ENCODE results near the gene GEMIN5. TPM values are rescaled to one million over a fixed set of nuclear protein-coding genes. Genes with fewer than 3 reads are reported as not detected.

GEMIN5 gene
- total RNA-seq, 1 donor from 2014 or later = 14.8 TPM

DNA sequence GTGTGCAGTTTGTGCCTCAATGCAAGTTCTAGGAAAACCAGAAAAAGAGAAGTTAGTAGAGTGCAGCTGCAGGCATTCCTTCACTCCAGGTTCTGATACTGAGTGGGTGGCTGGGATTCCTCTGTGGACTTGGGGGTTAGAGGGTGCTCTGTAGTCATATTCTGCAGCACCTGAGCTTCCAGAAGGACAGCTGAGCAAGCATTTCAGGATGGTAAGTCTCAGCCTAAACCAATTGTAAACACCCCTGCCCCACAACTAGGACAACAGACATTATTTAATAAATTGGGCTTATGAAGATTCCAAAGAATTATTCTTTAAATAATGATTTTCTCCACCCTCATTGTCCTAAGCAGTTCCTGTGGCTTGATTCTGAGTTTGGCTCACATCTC is 96.7 kb downstream of the GEMIN5 start:
- Histone ChIP-seq H2AFZ (ENCODE audit: low read depth, low read length) (no peak overlapping the region), H3K9ac (ENCODE audit: low read length) (no peak overlapping the region), H3K9me3 (ENCODE audit: insufficient read depth, low read depth, low read length) (no peaks in the 10 kb centered on the region), H4K20me1 (ENCODE audit: insufficient read depth, low read length) (no peaks in the 10 kb centered on the region), H3K4me3 (ENCODE audit: insufficient read depth, low read depth, low read length) (no peak overlapping the region), H3K36me3 (ENCODE audit: insufficient read depth, low read length) (peaks cover 2% of the 10 kb centered on the region), H3K27ac (ENCODE audit: low read depth, low read length) (no peak overlapping the region), H3K27me3 (ENCODE audit: insufficient read depth, low read length) (no peaks in the 10 kb centered on the region), H3K4me1 (ENCODE audit: insufficient read depth, low read length) (no peaks in the 10 kb centered on the region), H3K79me2 (ENCODE audit: insufficient read depth, low read length) (no peaks in the 10 kb centered on the region), H3K4me2 (ENCODE audit: low read length) (no peak overlapping the region)
- Mint-ChIP-seq H3K9me3 (ENCODE audit: unreplicated experiment) (peaks cover 1% of the 10 kb centered on the region), H3K36me3 (ENCODE audit: low read depth, unreplicated experiment) (peaks cover 7% of the 10 kb centered on the region), H3K4me1 (ENCODE audit: low read depth, unreplicated experiment) (peaks cover 10% of the 10 kb centered on the region), H3K27me3 (ENCODE audit: low read depth, unreplicated experiment) (no peaks in the 10 kb centered on the region), H3K27ac (ENCODE audit: unreplicated experiment) (no peak overlapping the region), H3K4me3 (ENCODE audit: unreplicated experiment) (no peak overlapping the region)
- DNase-seq (ENCODE audit: low read depth) (no peak), FAIRE-seq (no peak)
- TF ChIP-seq EZH2 (IDR thresholded peaks at IDR 0.05; ENCODE audit: insufficient read depth, low read length) = no peak
- TF ChIP-seq, protein P1, sequence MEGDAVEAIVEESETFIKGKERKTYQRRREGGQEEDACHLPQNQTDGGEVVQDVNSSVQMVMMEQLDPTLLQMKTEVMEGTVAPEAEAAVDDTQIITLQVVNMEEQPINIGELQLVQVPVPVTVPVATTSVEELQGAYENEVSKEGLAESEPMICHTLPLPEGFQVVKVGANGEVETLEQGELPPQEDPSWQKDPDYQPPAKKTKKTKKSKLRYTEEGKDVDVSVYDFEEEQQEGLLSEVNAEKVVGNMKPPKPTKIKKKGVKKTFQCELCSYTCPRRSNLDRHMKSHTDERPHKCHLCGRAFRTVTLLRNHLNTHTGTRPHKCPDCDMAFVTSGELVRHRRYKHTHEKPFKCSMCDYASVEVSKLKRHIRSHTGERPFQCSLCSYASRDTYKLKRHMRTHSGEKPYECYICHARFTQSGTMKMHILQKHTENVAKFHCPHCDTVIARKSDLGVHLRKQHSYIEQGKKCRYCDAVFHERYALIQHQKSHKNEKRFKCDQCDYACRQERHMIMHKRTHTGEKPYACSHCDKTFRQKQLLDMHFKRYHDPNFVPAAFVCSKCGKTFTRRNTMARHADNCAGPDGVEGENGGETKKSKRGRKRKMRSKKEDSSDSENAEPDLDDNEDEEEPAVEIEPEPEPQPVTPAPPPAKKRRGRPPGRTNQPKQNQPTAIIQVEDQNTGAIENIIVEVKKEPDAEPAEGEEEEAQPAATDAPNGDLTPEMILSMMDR (IDR thresholded peaks at IDR 0.05; ENCODE audit: insufficient read depth, low read depth, low read length) = no peak

DNA sequence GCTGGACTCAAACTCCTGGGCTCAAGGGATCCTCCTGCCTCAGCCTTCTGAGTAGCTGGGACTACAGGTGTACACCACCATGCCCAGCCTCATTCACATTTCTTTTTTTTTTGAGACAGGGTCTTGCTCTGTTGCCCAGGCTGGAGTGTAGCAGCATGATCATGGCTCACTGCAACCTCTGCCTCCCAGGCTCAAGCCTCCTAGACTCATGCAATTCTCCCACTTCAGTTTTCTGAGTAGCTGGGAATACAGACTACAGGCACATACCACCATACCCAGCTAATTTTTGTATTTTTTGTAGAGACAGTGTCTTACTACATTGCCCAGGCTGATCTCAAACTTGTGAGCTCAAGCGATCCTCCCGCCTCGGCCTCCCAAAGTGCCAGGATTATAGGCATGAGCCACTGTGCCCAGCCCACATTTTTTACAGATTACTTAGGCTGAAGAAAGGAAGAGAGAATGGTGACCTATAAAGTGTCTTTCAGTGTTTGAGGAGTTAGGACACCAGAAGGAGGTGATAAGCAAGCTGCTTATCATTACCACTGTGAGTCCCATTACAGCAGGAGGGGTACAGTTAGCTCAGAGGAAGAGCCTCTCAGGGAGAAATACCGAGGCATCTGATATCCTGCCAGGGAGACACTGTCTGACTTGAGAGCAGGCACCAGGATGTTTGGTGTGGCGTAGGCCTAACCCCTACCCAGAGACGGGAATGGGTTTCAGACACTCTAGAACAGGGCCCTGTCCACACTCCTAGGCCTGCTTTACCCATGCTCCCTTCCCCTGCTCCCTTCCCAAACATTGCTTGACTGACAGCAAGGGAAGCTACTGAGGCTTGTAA is 97.4 kb downstream of the GEMIN5 start:
- H3K36me3 ChIP-seq (ENCODE audit: insufficient read depth, low read length) = peaks cover 2% of the 10 kb centered on the region
- H3K36me3 Mint-ChIP-seq (ENCODE audit: low read depth, unreplicated experiment) = peaks cover 7% of the 10 kb centered on the region
- peak overlapping the region; percentile 62 for H3K27ac Mint-ChIP-seq (ENCODE audit: unreplicated experiment)
- H2AFZ ChIP-seq (ENCODE audit: low read depth, low read length) = no peak overlapping the region
- no peaks in the 10 kb centered on the region for H4K20me1 ChIP-seq (ENCODE audit: insufficient read depth, low read length)
- H3K4me1 Mint-ChIP-seq (ENCODE audit: low read depth, unreplicated experiment) = peaks cover 10% of the 10 kb centered on the region
- H3K9ac ChIP-seq (ENCODE audit: low read length) = no peak overlapping the region
- no peak overlapping the region for H3K4me2 ChIP-seq (ENCODE audit: low read length)
- H3K4me1 ChIP-seq (ENCODE audit: insufficient read depth, low read length) = no peaks in the 10 kb centered on the region
- no peak overlapping the region for H3K4me3 ChIP-seq (ENCODE audit: insufficient read depth, low read depth, low read length)
- no peak overlapping the region for H3K4me3 Mint-ChIP-seq (ENCODE audit: unreplicated experiment)
- FAIRE-seq = no peak
- H3K79me2 ChIP-seq (ENCODE audit: insufficient read depth, low read length) = no peaks in the 10 kb centered on the region
- H3K27ac ChIP-seq (ENCODE audit: low read depth, low read length) = no peak overlapping the region
- no peak for DNase-seq (ENCODE audit: low read depth)
- no peaks in the 10 kb centered on the region for H3K9me3 ChIP-seq (ENCODE audit: insufficient read depth, low read depth, low read length)
- no peaks in the 10 kb centered on the region for H3K27me3 Mint-ChIP-seq (ENCODE audit: low read depth, unreplicated experiment)
- no peaks in the 10 kb centered on the region for H3K27me3 ChIP-seq (ENCODE audit: insufficient read depth, low read length)
- TF ChIP-seq, protein P1 (IDR thresholded peaks at IDR 0.05; ENCODE audit: insufficient read depth, low read depth, low read length) = no peak
- TF ChIP-seq EZH2 (IDR thresholded peaks at IDR 0.05; ENCODE audit: insufficient read depth, low read length) = no peak
- peaks cover 1% of the 10 kb centered on the region for H3K9me3 Mint-ChIP-seq (ENCODE audit: unreplicated experiment)

Other genes with a start within 250 kb of the GEMIN5 start
- gene LARP1, start 182.8 kb downstream of the GEMIN5 start, total RNA-seq = 234 and 243 TPM in 2 replicates
- 3.6 and 3.7 TPM in 2 replicates for gene FAXDC2, start 87.6 kb downstream of the GEMIN5 start, total RNA-seq
- gene CNOT8, start 79.6 kb downstream of the GEMIN5 start, total RNA-seq = 40.1 and 45.6 TPM in 2 replicates
- 41.7 and 49.1 TPM in 2 replicates for gene MRPL22, start 2.9 kb upstream of the GEMIN5 start, total RNA-seq
- not detected in 2 replicates for gene KIF4B, start 75.5 kb upstream of the GEMIN5 start, total RNA-seq

Measured in astrocyte (in vitro differentiated cells and primary cell).